ENCODE results near the gene HASPIN.

HASPIN gene

DNA sequence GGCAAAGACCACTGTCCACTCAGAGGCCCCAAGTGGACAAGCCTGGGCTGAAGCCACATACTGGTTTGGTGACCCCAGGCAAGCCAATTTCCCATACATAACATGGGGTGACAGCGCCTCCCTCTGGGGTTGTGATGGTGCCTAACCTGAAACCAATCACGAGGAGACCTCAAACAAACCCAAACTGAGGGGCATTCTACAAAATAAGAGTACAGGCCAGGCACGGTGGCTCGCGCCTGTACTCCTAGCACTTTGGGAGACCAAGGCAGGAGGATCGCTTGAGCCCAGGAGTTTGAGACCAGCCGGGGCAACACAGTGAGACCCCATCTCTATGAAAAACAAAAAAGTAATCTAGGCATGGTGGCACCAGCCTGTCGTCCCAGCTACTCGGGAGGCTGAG is 31.4 kb upstream of the HASPIN start:
- Histone ChIP-seq H3K4me1 (ENCODE audit: control insufficient read depth in 1 of 2, insufficient read depth in 1 of 2, low read depth in 1 of 2, low read length in 1 of 2) (peaks cover 14 to 17% of the 10 kb centered on the region in 2 experiments), H3K9me3 (no peaks in the 10 kb centered on the region), H3K36me3 (no peaks in the 10 kb centered on the region), H3K27me3 (peaks cover 49% of the 10 kb centered on the region), H3K4me3 (ENCODE audit: low read depth in 1 of 2, low read length in 1 of 2) (no peak overlapping the region), H3K27ac (no peak overlapping the region)
- TF ChIP-seq, protein P1, sequence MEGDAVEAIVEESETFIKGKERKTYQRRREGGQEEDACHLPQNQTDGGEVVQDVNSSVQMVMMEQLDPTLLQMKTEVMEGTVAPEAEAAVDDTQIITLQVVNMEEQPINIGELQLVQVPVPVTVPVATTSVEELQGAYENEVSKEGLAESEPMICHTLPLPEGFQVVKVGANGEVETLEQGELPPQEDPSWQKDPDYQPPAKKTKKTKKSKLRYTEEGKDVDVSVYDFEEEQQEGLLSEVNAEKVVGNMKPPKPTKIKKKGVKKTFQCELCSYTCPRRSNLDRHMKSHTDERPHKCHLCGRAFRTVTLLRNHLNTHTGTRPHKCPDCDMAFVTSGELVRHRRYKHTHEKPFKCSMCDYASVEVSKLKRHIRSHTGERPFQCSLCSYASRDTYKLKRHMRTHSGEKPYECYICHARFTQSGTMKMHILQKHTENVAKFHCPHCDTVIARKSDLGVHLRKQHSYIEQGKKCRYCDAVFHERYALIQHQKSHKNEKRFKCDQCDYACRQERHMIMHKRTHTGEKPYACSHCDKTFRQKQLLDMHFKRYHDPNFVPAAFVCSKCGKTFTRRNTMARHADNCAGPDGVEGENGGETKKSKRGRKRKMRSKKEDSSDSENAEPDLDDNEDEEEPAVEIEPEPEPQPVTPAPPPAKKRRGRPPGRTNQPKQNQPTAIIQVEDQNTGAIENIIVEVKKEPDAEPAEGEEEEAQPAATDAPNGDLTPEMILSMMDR (IDR thresholded peaks at IDR 0.05) = no peak

DNA sequence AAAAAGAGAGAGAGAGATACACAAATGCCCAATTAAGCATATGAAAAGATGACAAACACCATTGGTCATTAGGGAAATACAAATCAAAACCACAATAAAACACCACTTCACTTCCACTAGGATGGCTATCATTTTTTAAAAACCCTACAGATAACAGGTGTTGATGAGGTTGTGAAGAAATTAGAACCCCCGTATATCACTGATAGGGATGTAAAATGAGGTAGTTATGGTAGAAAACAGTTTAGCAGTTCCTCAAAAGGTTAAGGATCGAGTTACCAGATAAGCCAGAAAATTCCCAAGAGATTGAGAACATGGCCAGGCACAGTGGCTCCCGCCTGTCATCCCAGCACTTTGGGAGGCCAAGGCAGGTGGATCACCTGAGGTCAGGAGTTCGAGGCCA is 30.6 kb upstream of the HASPIN start:
- peaks cover 57% of the 10 kb centered on the region for H3K27me3 ChIP-seq
- H3K9me3 ChIP-seq = no peaks in the 10 kb centered on the region
- peaks cover 14 to 17% of the 10 kb centered on the region in 2 experiments for H3K4me1 ChIP-seq (ENCODE audit: control insufficient read depth in 1 of 2, insufficient read depth in 1 of 2, low read depth in 1 of 2, low read length in 1 of 2)
- TF ChIP-seq, protein P1 (IDR thresholded peaks at IDR 0.05) = no peak
- no peaks in the 10 kb centered on the region for H3K36me3 ChIP-seq
- no peak overlapping the region for H3K27ac ChIP-seq
- H3K4me3 ChIP-seq (ENCODE audit: low read depth in 1 of 2, low read length in 1 of 2) = no peak overlapping the region

DNA sequence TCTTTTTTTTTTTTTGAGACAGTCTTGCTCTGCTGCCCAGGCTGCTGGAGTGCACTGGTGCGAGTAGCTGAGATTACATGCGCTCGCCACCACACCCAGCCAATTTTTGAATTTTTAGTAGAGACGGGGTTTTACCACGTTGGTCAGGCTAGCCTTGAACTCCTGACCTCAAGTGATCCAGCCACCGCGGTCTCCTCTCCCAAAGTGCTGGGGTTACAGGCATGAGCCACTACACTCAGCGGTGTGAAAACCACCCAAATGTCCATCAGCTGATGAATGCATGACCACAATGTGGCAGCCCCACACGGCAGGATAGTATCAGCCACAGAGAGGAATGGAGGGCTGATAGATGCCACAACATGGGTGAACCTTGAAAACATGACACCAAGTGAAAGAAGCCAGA is 29.9 kb upstream of the HASPIN start:
- TF ChIP-seq, protein P1 (IDR thresholded peaks at IDR 0.05) = no peak
- H3K27me3 ChIP-seq = peaks cover 62% of the 10 kb centered on the region
- H3K4me3 ChIP-seq (ENCODE audit: low read depth in 1 of 2, low read length in 1 of 2) = no peak overlapping the region
- H3K36me3 ChIP-seq = no peaks in the 10 kb centered on the region
- peaks cover 14 to 17% of the 10 kb centered on the region in 2 experiments for H3K4me1 ChIP-seq (ENCODE audit: control insufficient read depth in 1 of 2, insufficient read depth in 1 of 2, low read depth in 1 of 2, low read length in 1 of 2)
- no peak overlapping the region for H3K27ac ChIP-seq
- no peaks in the 10 kb centered on the region for H3K9me3 ChIP-seq

DNA sequence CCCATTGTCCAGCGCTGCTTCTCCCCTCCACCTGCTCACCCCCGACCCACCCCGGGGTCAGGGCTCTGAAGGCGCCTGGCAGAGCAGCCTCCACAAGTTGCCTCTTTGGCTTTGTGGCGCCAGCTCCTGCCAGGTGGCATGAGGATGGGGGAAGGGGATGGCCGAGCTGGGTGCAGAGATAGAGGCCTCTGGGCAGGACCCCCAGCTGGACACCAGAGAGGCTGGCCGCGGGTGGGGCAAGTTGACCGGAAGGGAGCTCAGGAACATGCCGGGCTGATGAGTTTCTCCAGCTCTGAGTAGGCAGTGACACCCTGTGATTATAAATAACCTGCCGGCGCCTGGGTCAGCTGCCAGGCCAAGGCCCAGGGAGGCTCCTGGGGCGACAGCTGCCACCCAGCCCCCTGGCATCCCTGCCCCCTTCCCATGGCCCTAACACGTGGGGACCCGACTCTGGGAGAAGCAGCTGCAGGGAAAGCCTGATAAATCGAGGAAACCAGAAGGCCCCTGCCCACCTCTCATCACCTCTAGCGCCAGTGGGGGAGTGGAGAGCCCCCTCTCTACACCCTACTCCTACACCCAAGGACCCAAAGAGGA is 28.5 kb upstream of the HASPIN start:
- H3K4me1 ChIP-seq (ENCODE audit: control insufficient read depth in 1 of 2, insufficient read depth in 1 of 2, low read depth in 1 of 2, low read length in 1 of 2) = peaks cover 14 to 17% of the 10 kb centered on the region in 2 experiments
- no peaks in the 10 kb centered on the region for H3K36me3 ChIP-seq
- peaks cover 62% of the 10 kb centered on the region for H3K27me3 ChIP-seq
- peak overlapping the region; percentile 61 to 68 for H3K4me3 ChIP-seq (ENCODE audit: low read depth in 1 of 2, low read length in 1 of 2)
- H3K9me3 ChIP-seq = no peaks in the 10 kb centered on the region
- no peak overlapping the region for H3K27ac ChIP-seq
- TF ChIP-seq, protein P1 (IDR thresholded peaks at IDR 0.05) = no peak

DNA sequence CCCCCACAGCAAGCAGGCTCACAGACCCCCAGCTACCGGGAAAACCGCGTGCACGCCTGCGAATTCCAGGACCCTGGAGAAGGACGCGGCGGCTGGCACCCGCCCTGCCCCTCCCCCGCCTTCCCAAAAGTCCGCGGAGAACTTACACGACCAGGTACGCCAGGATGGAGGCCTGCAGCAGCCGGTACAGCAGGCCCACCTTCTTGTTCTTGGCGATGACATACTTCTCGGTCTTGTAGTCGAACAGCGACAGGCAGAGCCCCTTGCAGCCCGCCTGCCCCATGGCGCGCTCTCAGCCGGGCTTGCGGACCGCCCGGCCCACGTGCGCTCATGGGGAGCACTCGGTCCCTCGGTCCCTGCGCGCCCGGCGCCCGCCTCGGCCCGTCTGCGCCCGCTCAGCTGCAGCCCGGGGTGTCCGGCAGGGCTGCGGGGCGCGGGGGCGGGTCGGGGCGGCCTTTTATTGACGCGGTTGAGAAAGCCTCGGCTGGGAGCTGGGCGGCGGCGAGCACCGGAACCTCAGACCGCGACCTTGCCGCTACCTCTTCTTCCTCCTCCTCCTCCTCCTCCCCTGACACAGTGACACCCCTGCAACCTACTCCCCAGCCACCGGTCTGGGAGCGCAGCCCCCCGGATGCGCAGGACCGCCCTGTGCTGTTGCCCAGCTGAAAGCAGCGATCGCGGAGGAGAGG is 27.8 kb upstream of the HASPIN start, which contains the start of gene P2RX5:
P2RX5 (minus strand) TSS at position 433 of the 689 bp plus-strand sequence; CDS start at position 283, 150 bp downstream.
- Histone ChIP-seq H3K36me3 (no peaks in the 10 kb centered on the region), H3K4me1 (ENCODE audit: control insufficient read depth in 1 of 2, insufficient read depth in 1 of 2, low read depth in 1 of 2, low read length in 1 of 2) (peaks cover 14 to 17% of the 10 kb centered on the region in 2 experiments), H3K9me3 (no peaks in the 10 kb centered on the region), H3K4me3 (ENCODE audit: low read depth in 1 of 2, low read length in 1 of 2) (peak within 1 kb of the TSS; percentile 61 to 68), H3K27ac (peak within 1 kb of the TSS; percentile 29), H3K27me3 (peaks cover 62% of the 10 kb centered on the region)
- TF ChIP-seq, protein P1 (IDR thresholded peaks at IDR 0.05) = no peak
